Neuron (in vitro differentiated cells): ENCODE results near the gene KHNYN.

Experiments
- H2AFZ ChIP-seq: one replicate; pipeline ENCODE4 v1.6.1; 2013; ENCODE audit warnings: low read depth, mild to moderate bottlenecking, inconsistent platforms, low read length, moderate library complexity
- H3K27me3 ChIP-seq: one replicate; pipeline ENCODE4 v1.6.1; 2013; ENCODE audit warnings: low read length; ENCODE audit not compliant: insufficient read depth
- H3K36me3 ChIP-seq: one replicate; pipeline ENCODE4 v1.6.1; 2013; ENCODE audit warnings: low read length; ENCODE audit not compliant: insufficient read depth
- H3K4me1 ChIP-seq: one replicate; pipeline ENCODE4 v1.6.1; 2013; ENCODE audit warnings: low read length; ENCODE audit not compliant: insufficient read depth
- H3K4me3 ChIP-seq: 2 replicates; pipeline ENCODE4 v1.5.1; 2013; ENCODE audit warnings: mild to moderate bottlenecking, low read length, moderate library complexity
- H3K9me3 ChIP-seq: one replicate; pipeline ENCODE4 v1.6.1; 2013; ENCODE audit warnings: low read length

Gene KHNYN

GRCh38 chr14:24422694-24423601 is 6.8 kb upstream of the KHNYN start:
- Histone ChIP-seq H3K4me1 (no peaks in the 10 kb centered on the region), H3K27me3 (peaks cover 46% of the 10 kb centered on the region), H3K4me3 (no peak overlapping the region), H2AFZ (no peak overlapping the region), H3K36me3 (no peaks in the 10 kb centered on the region), H3K9me3 (no peaks in the 10 kb centered on the region)

GRCh38 chr14:24425704-24426103 is 4.0 kb upstream of the KHNYN start:
- Histone ChIP-seq H3K27me3 (peaks cover 23% of the 10 kb centered on the region), H3K4me1 (peaks cover 7% of the 10 kb centered on the region), H2AFZ (no peak overlapping the region)

GRCh38 chr14:24426150-24426911 is 3.4 kb upstream of the KHNYN start:
- H3K4me3 ChIP-seq: no peak overlapping the region
- no peaks in the 10 kb centered on the region for H3K36me3 ChIP-seq
- peaks cover 9% of the 10 kb centered on the region for H3K4me1 ChIP-seq
- no peak overlapping the region for H2AFZ ChIP-seq
- peaks cover 22% of the 10 kb centered on the region for H3K27me3 ChIP-seq
- no peaks in the 10 kb centered on the region for H3K9me3 ChIP-seq

More at GRCh38 chr14:24425704-24426103, 4.0 kb upstream of the KHNYN start:
- no peaks in the 10 kb centered on the region for H3K9me3 ChIP-seq
- H3K36me3 ChIP-seq: no peaks in the 10 kb centered on the region
- no peak overlapping the region for H3K4me3 ChIP-seq

GRCh38 chr14:24426912-24427536 is 2.7 kb upstream of the KHNYN start:
- Histone ChIP-seq H3K36me3 (no peaks in the 10 kb centered on the region), H3K4me3 (no peak overlapping the region), H3K9me3 (no peaks in the 10 kb centered on the region), H3K4me1 (peaks cover 9% of the 10 kb centered on the region), H2AFZ (no peak overlapping the region), H3K27me3 (peaks cover 22% of the 10 kb centered on the region)

- H3K4me3 ChIP-seq: no peak overlapping the region
- H2AFZ ChIP-seq: no peak overlapping the region
- H3K4me1 ChIP-seq: peaks cover 9% of the 10 kb centered on the region
- H3K36me3 ChIP-seq: peaks cover 6% of the 10 kb centered on the region
- peaks cover 17% of the 10 kb centered on the region for H3K27me3 ChIP-seq
- H3K9me3 ChIP-seq: no peaks in the 10 kb centered on the region
These were observed 1.9 kb upstream of the KHNYN start for GRCh38 chr14:24427537-24428508.

GRCh38 chr14:24428628-24429394 is 943 bp upstream of the KHNYN start:
- Histone ChIP-seq H3K4me3 (no peak overlapping the region), H3K36me3 (peaks cover 12% of the 10 kb centered on the region), H3K9me3 (no peaks in the 10 kb centered on the region), H3K27me3 (peaks cover 10% of the 10 kb centered on the region), H3K4me1 (peaks cover 9% of the 10 kb centered on the region), H2AFZ (peak overlapping the region; percentile 84)

DNA sequence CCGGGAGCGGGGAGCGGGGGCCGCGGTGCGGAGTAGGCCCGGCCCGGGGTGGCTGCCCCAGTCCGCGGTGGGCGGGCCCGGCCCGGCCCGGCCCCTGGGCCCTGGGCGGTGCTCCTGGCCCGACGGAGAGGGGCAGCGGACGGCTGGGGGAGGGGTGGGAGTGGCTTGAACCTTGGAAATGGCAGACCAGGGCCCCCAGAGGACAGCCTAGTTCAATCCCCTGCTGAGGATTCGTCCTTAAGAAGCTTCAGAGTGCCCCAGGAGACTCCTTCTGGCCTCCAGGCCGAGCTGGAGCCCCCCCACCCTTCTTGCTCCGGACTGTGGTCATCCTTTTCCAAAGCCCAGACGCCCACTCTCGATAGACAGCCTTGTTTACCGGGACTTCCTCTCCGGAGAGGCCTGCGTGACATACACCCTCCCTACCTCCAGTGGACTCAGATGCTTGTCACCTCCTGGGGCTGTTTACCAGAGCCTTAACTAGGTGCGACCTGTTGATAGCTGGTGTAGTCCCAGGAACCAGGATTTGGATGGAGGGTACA is 458 bp downstream of the KHNYN start:
- H3K27me3 ChIP-seq: peaks cover 5% of the 10 kb centered on the region
- peaks cover 9% of the 10 kb centered on the region for H3K4me1 ChIP-seq
- no peaks in the 10 kb centered on the region for H3K9me3 ChIP-seq
- H3K4me3 ChIP-seq: peak overlapping the region; percentile 65
- peaks cover 12% of the 10 kb centered on the region for H3K36me3 ChIP-seq
- no peak overlapping the region for H2AFZ ChIP-seq

GRCh38 chr14:24430682-24431568 is 1.2 kb downstream of the KHNYN start:
- peaks cover 12% of the 10 kb centered on the region for H3K36me3 ChIP-seq
- H3K4me1 ChIP-seq: peaks cover 9% of the 10 kb centered on the region
- no peak overlapping the region for H2AFZ ChIP-seq
- H3K27me3 ChIP-seq: peaks cover 5% of the 10 kb centered on the region
- H3K9me3 ChIP-seq: no peaks in the 10 kb centered on the region
- peak overlapping the region; percentile 65 for H3K4me3 ChIP-seq

DNA sequence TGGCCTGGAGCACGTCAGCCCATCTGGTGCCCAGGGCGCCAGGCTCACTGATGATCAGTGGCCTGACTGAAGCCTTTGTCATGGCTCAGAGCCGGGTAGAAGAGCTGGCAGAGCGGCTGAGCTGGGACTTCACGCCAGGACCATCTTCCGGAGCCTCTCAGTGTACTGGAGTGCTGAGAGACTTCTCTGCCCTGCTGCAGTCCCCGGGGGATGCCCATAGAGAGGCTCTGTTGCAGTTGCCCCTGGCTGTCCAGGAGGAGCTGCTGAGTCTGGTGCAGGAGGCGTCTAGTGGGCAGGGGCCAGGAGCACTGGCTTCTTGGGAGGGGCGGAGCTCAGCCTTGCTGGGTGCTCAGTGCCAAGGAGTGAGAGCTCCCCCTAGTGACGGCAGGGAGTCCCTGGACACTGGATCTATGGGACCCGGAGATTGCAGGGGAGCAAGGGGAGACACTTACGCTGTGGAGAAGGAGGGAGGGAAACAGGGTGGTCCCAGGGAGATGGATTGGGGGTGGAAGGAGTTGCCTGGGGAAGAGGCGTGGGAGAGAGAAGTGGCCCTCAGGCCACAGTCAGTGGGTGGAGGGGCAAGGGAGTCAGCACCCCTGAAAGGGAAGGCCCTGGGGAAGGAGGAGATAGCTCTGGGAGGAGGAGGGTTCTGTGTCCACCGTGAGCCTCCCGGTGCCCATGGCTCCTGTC is 2.0 kb downstream of the KHNYN start:
- H3K36me3 ChIP-seq: peaks cover 12% of the 10 kb centered on the region
- H3K4me3 ChIP-seq: no peak overlapping the region
- H3K4me1 ChIP-seq: peaks cover 9% of the 10 kb centered on the region
- no peak overlapping the region for H2AFZ ChIP-seq
- no peaks in the 10 kb centered on the region for H3K9me3 ChIP-seq
- H3K27me3 ChIP-seq: peaks cover 4% of the 10 kb centered on the region

- Histone ChIP-seq H3K9me3 (no peaks in the 10 kb centered on the region), H3K27me3 (no peaks in the 10 kb centered on the region), H3K4me1 (peaks cover 9% of the 10 kb centered on the region), H3K4me3 (no peak overlapping the region), H3K36me3 (peaks cover 19% of the 10 kb centered on the region), H2AFZ (no peak overlapping the region)
These were observed 2.7 kb downstream of the KHNYN start for GRCh38 chr14:24432259-24433131.
